Measurements from ENCODE around the gene LYL1. TPM values are rescaled to one million over a fixed set of nuclear protein-coding genes. Genes with fewer than 3 reads are reported as not detected.

The LYL1 gene
- total and polyA plus RNA-seq, 4 donors = 0.35 to 69.7 (median 2.3) TPM

DNA sequence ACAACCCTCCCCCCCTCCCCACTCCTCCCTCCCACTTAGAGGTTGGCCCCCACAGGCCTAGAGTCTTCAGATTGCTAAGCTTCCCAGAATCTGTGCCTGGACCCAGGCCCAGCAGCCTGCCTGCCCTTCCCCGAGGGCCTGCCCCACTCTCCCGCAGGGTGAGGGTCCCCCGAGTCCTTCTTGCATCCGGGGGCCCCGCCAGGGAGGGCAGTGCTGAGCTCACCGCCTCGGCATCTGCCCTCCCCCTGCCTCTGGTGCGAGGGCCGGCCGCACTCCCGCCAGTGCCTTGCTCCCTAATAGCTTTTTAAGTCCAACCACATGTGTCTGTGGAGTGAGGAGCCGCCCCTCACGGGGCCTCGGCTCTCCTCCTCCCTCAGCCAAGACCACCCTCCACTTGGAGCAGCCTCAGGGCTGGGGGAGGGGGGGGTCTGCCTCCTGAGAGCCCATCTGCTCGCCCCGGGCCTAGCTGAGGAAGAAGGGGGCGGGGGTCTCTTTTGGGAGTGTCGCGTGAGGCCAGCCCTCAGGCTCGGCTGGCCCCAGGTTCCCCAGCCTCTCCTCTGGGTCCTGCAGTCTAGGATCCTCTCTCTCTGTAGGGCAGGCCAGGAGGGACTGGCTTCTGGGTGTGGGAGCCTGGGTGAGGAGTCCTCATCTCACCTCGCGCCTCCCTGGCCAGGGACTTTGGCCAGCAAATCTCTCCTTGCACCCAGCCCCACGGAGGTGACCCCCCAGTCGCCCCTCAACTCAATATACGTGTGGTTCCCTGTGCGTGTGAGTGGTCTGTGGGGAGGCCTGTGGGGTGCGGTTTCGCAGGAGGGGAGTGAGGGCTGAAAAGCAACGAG lies 47.2 kb downstream of the LYL1 start:
- TF ChIP-seq HNF4A (conservative IDR thresholded peaks at IDR 0.05) (no peak), JUND (IDR thresholded peaks at IDR 0.05) (peak in 1 of 2 donors; percentile 18), EGR1 (IDR thresholded peaks at IDR 0.05; ENCODE audit: low read depth in 2 of 2) (no peak), FOXA1 (IDR thresholded peaks at IDR 0.05) (no peak)
- DNase-seq (ENCODE audit: low spot score) = no peak
- Histone ChIP-seq H3K27ac (ENCODE audit: low read depth in 1 of 2, low read length in 2 of 2) (peak overlapping the region; percentile 53 to 74), H3K9ac (ENCODE audit: low read depth in 1 of 2, low read length in 2 of 2) (no peak overlapping the region), H3K27me3 (ENCODE audit: control insufficient read depth in 4 of 4, insufficient read depth in 4 of 4, low read length in 3 of 4) (no peaks in the 10 kb centered on the region), H3K4me3 (ENCODE audit: low read depth in 1 of 3, low read length in 3 of 3) (no peak overlapping the region), H3K36me3 (ENCODE audit: control insufficient read depth in 4 of 4, insufficient read depth in 3 of 4, low read depth in 1 of 4, low read length in 3 of 4) (no peaks in the 10 kb centered on the region), H3K9me3 (ENCODE audit: control insufficient read depth in 4 of 4, low read length in 3 of 4) (no peaks in the 10 kb centered on the region), H3K4me1 (ENCODE audit: control insufficient read depth in 4 of 4, insufficient read depth in 4 of 4, low read length in 3 of 4) (peaks cover 5 to 61% (median 34%) of the 10 kb centered on the region in 4 donors)
- WGBS = 70% methylated on average over 29 of the region's 29 CpGs

DNA sequence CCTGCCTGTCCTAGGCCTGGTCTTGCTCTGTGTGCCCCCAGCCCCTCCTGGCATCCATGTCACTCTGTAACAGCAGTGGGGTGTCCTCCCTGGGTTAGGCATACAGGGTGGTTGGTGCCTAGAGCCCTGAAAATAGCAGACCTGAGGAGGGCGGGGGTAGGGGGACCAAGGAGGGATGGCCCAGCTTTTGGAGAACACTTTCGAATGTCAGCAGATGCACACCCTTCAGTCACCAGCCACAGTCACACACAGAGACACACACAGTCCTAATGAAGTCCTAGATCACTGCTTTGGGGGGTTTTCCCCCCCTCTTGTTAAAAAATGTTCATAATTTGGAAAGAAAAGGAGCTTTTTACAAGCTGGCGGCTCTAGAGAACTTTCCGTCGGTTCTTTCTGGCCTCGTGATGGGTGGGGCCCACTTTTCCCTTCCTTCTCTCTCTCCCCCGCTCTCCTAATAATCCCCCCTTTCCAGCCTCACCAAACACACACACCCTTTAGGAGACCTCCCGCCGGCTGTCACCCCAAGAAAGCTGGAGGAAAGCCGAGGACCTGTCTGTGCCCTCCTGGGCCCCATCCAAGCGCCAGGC lies 47.9 kb downstream of the LYL1 start:
- DNase-seq (ENCODE audit: low spot score) = no peak

More for the DNA sequence above, 47.9 kb downstream of the LYL1 start:
- peaks cover 5 to 61% (median 33%) of the 10 kb centered on the region in 4 donors for H3K4me1 ChIP-seq (ENCODE audit: control insufficient read depth in 4 of 4, insufficient read depth in 4 of 4, low read length in 3 of 4)
- TF ChIP-seq FOXA1 (IDR thresholded peaks at IDR 0.05) (no peak), TAF1 (conservative IDR thresholded peaks at IDR 0.05) (no peak), NR2F2 (IDR thresholded peaks at IDR 0.05) (no peak), JUND (IDR thresholded peaks at IDR 0.05) (no peak), GABPA (IDR thresholded peaks at IDR 0.05 in 1 of 2, conservative IDR thresholded peaks at IDR 0.05 in 1 of 2) (no peak), FOXA2 (IDR thresholded peaks at IDR 0.05) (no peak)
- TF ChIP-seq, protein P1, sequence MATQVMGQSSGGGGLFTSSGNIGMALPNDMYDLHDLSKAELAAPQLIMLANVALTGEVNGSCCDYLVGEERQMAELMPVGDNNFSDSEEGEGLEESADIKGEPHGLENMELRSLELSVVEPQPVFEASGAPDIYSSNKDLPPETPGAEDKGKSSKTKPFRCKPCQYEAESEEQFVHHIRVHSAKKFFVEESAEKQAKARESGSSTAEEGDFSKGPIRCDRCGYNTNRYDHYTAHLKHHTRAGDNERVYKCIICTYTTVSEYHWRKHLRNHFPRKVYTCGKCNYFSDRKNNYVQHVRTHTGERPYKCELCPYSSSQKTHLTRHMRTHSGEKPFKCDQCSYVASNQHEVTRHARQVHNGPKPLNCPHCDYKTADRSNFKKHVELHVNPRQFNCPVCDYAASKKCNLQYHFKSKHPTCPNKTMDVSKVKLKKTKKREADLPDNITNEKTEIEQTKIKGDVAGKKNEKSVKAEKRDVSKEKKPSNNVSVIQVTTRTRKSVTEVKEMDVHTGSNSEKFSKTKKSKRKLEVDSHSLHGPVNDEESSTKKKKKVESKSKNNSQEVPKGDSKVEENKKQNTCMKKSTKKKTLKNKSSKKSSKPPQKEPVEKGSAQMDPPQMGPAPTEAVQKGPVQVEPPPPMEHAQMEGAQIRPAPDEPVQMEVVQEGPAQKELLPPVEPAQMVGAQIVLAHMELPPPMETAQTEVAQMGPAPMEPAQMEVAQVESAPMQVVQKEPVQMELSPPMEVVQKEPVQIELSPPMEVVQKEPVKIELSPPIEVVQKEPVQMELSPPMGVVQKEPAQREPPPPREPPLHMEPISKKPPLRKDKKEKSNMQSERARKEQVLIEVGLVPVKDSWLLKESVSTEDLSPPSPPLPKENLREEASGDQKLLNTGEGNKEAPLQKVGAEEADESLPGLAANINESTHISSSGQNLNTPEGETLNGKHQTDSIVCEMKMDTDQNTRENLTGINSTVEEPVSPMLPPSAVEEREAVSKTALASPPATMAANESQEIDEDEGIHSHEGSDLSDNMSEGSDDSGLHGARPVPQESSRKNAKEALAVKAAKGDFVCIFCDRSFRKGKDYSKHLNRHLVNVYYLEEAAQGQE (IDR thresholded peaks at IDR 0.05) = no peak
- TF ChIP-seq, protein P2, sequence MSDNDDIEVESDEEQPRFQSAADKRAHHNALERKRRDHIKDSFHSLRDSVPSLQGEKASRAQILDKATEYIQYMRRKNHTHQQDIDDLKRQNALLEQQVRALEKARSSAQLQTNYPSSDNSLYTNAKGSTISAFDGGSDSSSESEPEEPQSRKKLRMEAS (IDR thresholded peaks at IDR 0.05) = no peak
- TF ChIP-seq, protein P3, sequence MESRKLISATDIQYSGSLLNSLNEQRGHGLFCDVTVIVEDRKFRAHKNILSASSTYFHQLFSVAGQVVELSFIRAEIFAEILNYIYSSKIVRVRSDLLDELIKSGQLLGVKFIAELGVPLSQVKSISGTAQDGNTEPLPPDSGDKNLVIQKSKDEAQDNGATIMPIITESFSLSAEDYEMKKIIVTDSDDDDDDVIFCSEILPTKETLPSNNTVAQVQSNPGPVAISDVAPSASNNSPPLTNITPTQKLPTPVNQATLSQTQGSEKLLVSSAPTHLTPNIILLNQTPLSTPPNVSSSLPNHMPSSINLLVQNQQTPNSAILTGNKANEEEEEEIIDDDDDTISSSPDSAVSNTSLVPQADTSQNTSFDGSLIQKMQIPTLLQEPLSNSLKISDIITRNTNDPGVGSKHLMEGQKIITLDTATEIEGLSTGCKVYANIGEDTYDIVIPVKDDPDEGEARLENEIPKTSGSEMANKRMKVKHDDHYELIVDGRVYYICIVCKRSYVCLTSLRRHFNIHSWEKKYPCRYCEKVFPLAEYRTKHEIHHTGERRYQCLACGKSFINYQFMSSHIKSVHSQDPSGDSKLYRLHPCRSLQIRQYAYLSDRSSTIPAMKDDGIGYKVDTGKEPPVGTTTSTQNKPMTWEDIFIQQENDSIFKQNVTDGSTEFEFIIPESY (IDR thresholded peaks at IDR 0.05) = no peak
- H3K36me3 ChIP-seq (ENCODE audit: control insufficient read depth in 4 of 4, insufficient read depth in 3 of 4, low read depth in 1 of 4, low read length in 3 of 4) = no peaks in the 10 kb centered on the region
- H3K9ac ChIP-seq (ENCODE audit: low read depth in 1 of 2, low read length in 2 of 2) = no peak overlapping the region
- peak overlapping the region; percentile 53 to 57 for H3K27ac ChIP-seq (ENCODE audit: low read depth in 1 of 2, low read length in 2 of 2)
- no peak overlapping the region for H3K4me3 ChIP-seq (ENCODE audit: low read depth in 1 of 3, low read length in 3 of 3)
- H3K27me3 ChIP-seq (ENCODE audit: control insufficient read depth in 4 of 4, insufficient read depth in 4 of 4, low read length in 3 of 4) = no peaks in the 10 kb centered on the region
- no peaks in the 10 kb centered on the region for H3K9me3 ChIP-seq (ENCODE audit: control insufficient read depth in 4 of 4, low read length in 3 of 4)
- WGBS = 73% methylated on average over 11 of the region's 11 CpGs
